ENCODE results near the gene LYPD6. TPM values are rescaled to one million over a fixed set of nuclear protein-coding genes. Genes with fewer than 3 reads are reported as not detected.

The LYPD6 gene
- total and polyA plus RNA-seq, 2 donors (not counting 3 experiments of a cell fraction or from before 2014, with no cell fraction given): 3.0 to 4.0 TPM

- ChIA-PET CTCF (interaction anchor here (1.8 kb wide), 1 partner anchor 178 kb away, joined by 5 read pairs; no protein-coding TSS in a partner anchor), POLR2A (no interaction called here)
- Histone ChIP-seq H3K9me3 (replicated peaks; ENCODE audit: control insufficient read depth, insufficient read depth, low read length) (no peaks in the 10 kb centered on the region), H3K27me3 (ENCODE audit: control insufficient read depth in 2 of 2, insufficient read depth in 2 of 2, low read length in 2 of 2) (peaks cover 5 to 8% of the 10 kb centered on the region in 2 experiments), H3K4me1 (ENCODE audit: control insufficient read depth, extremely low read depth, insufficient read depth, low read length) (no peaks in the 10 kb centered on the region), H3K36me3 (ENCODE audit: control insufficient read depth in 2 of 2, extremely low read depth in 1 of 2, insufficient read depth in 2 of 2, low read length in 2 of 2) (no peaks in the 10 kb centered on the region), H3K9me1 (replicated peaks; ENCODE audit: control insufficient read depth, extremely low read depth, insufficient read depth, low read length) (no peaks in the 10 kb centered on the region), H3K27ac (ENCODE audit: insufficient read depth, low read depth, low read length) (no peak overlapping the region), H2AFZ (ENCODE audit: low read depth, low read length) (no peak overlapping the region), H4K20me1 (replicated peaks; ENCODE audit: control insufficient read depth, extremely low read depth, insufficient read depth, low read length) (no peaks in the 10 kb centered on the region), H3K9ac (replicated peaks; ENCODE audit: extremely low read depth, insufficient read depth, low read length) (no peak overlapping the region), H3K79me2 (ENCODE audit: control insufficient read depth, insufficient read depth, low read length) (no peaks in the 10 kb centered on the region), H3K4me3 (replicated peaks in 1 of 3; ENCODE audit: insufficient read depth in 1 of 3, low read depth in 1 of 3, low read length in 3 of 3) (no peak overlapping the region), H3K4me2 (ENCODE audit: insufficient read depth, low read length) (no peak overlapping the region)
- BruUV-seq (replicated peaks): no TSS peak
- dilution Hi-C loops (cut with MboI; ENCODE audit: extremely low pct_ligation_motif_present, low sequenced_read_pairs) (no loop called here), intact Hi-C loops (cut with micrococcal nuclease) (loop anchor here (5.0 kb wide), 1 partner anchor 250 kb away; no protein-coding TSS in a partner anchor)
- no peak for DNase-seq (ENCODE audit: low read depth, low spot score)
- TF ChIP-seq MAX (IDR thresholded peaks at IDR 0.05; ENCODE audit: insufficient read depth, insufficient read length) (no peak), GATA2 (IDR thresholded peaks at IDR 0.05; ENCODE audit: insufficient read depth, insufficient read length, low read depth, low read length) (no peak)
- FAIRE-seq: no peak
Measured at GRCh38 chr2:149312039-149312438, 18.3 kb upstream of the LYPD6 start.

- CTCF ChIA-PET: interaction anchor here (0.7 to 2.4 kb wide), 12 partner anchors 10 to 1925 kb away, joined by 3 to 11 read pairs (median 4); no protein-coding TSS in a partner anchor
- intact Hi-C loops (cut with micrococcal nuclease): loop anchor here (1.0 to 5.0 kb wide), 2 partner anchors 249 to 296 kb away; no protein-coding TSS in a partner anchor
Measured at GRCh38 chr2:149313512-149313972, 16.8 kb upstream of the LYPD6 start.

More at GRCh38 chr2:149313512-149313972, 16.8 kb upstream of the LYPD6 start:
- TF ChIP-seq CTCF (IDR thresholded peaks at IDR 0.05; ENCODE audit: extremely low read depth in 1 of 2, insufficient read depth in 1 of 2, low read depth in 1 of 2, low read length in 2 of 2) (peak; percentile 65 to 73), JUN (IDR thresholded peaks at IDR 0.05; ENCODE audit: borderline replicate concordance, insufficient read depth, insufficient read length, low read depth) (no peak)
- Histone ChIP-seq H4K20me1 (replicated peaks; ENCODE audit: control insufficient read depth, extremely low read depth, insufficient read depth, low read length) (no peaks in the 10 kb centered on the region), H3K79me2 (ENCODE audit: control insufficient read depth, insufficient read depth, low read length) (no peaks in the 10 kb centered on the region), H3K36me3 (ENCODE audit: control insufficient read depth in 2 of 2, extremely low read depth in 1 of 2, insufficient read depth in 2 of 2, low read length in 2 of 2) (no peaks in the 10 kb centered on the region), H3K4me2 (ENCODE audit: insufficient read depth, low read length) (no peak overlapping the region), H2AFZ (ENCODE audit: low read depth, low read length) (peak overlapping the region; percentile 9), H3K27ac (ENCODE audit: insufficient read depth, low read depth, low read length) (no peak overlapping the region), H3K27me3 (ENCODE audit: control insufficient read depth in 2 of 2, insufficient read depth in 2 of 2, low read length in 2 of 2) (peaks cover 3 to 8% of the 10 kb centered on the region in 2 experiments), H3K9me3 (replicated peaks; ENCODE audit: control insufficient read depth, insufficient read depth, low read length) (no peaks in the 10 kb centered on the region), H3K4me1 (ENCODE audit: control insufficient read depth, extremely low read depth, insufficient read depth, low read length) (no peaks in the 10 kb centered on the region), H3K9ac (replicated peaks; ENCODE audit: extremely low read depth, insufficient read depth, low read length) (no peak overlapping the region), H3K9me1 (replicated peaks; ENCODE audit: control insufficient read depth, extremely low read depth, insufficient read depth, low read length) (no peaks in the 10 kb centered on the region), H3K4me3 (replicated peaks in 1 of 3; ENCODE audit: insufficient read depth in 1 of 3, low read depth in 1 of 3, low read length in 3 of 3) (no peak overlapping the region)
- dilution Hi-C loops (cut with MboI; ENCODE audit: extremely low pct_ligation_motif_present, low sequenced_read_pairs): no loop called here
- FAIRE-seq (peak; percentile 33), DNase-seq (ENCODE audit: low read depth, low spot score) (peak; percentile 40)
- BruUV-seq (replicated peaks): no TSS peak
- POLR2A ChIA-PET: no interaction called here

Data from endothelial cell of umbilical vein (primary cell).